GF-D8 (cell line): ENCODE results near the gene AMZ1.
A peak's percentile ranks its signal among the peaks of the same experiment; 100 is the strongest.
"Not testable (repeated sequence)": the region's sequence is repeated elsewhere in the genome, so short reads cannot be mapped to it uniquely, and the experiment has no call there.

ENCODE experiments used
- DNase-seq: peaks from one replicate; lab custom pipeline; 2025; lab: John Stamatoyannopoulos, UW

AMZ1 gene

DNA sequence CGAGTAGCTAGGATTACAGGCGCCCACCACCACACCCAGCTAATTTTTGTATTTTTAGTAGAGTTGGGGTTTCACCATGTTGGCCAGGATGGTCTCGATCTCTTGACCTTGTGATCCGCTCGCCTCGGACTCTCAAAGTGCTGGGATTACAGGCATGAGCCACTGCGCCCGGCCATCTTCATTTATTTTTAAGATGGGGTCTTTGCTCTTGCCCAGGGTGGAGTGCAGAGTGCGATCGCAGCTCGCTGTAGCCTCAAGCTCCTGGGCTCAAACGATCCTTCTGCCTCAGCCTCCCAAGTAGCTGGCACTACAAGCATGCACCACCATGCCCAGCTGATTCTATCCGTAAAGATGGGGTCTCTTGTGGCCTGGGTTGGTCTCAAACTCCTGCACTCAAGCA lies 39.2 kb downstream of the AMZ1 start:
- not testable (repeated sequence) for DNase-seq

- no peak for DNase-seq
Observed at GRCh38 chr7:2728316-2729030, 40.5 kb downstream of the AMZ1 start.

DNA sequence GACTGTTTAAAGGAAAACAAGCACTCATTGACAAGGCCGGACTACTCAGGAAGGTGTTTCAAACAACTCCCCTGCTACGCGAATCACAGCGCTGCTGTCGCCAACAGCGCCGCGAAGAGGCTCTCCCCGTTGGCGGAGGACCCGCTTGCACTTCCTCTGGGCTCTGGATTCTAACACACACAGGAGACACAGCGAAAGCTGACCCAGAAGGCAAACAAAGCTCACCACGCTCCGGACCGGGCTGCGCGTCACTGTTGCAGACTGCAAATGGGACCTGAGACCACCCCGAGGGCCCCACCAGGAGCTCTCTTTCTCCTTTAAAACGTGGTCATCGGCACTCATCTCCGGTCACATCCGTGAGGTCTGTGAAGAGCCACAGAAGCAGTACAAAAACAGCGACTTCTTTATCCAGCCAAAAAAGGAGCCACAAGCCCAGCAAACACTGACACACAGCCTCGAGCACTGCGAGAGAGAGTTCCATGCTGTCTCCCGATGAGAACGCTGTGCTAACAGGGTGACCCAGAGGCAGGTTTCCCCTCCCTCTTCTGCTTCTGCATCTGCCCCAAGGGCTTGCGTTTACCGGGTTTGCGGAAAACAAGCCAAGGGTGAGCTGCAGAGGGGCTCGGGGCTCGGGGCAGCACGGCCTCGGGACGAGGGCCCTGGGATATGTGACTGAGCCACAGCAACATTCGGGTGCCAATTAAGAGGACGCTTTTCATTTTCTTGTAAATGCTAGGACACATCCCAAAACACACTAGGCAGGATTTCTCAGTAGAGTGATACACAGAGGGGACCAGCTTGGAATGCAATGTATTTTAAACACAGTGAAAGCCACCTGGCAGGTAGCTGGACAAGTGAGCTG lies 41.3 kb downstream of the AMZ1 start:
- DNase-seq = no peak

DNA sequence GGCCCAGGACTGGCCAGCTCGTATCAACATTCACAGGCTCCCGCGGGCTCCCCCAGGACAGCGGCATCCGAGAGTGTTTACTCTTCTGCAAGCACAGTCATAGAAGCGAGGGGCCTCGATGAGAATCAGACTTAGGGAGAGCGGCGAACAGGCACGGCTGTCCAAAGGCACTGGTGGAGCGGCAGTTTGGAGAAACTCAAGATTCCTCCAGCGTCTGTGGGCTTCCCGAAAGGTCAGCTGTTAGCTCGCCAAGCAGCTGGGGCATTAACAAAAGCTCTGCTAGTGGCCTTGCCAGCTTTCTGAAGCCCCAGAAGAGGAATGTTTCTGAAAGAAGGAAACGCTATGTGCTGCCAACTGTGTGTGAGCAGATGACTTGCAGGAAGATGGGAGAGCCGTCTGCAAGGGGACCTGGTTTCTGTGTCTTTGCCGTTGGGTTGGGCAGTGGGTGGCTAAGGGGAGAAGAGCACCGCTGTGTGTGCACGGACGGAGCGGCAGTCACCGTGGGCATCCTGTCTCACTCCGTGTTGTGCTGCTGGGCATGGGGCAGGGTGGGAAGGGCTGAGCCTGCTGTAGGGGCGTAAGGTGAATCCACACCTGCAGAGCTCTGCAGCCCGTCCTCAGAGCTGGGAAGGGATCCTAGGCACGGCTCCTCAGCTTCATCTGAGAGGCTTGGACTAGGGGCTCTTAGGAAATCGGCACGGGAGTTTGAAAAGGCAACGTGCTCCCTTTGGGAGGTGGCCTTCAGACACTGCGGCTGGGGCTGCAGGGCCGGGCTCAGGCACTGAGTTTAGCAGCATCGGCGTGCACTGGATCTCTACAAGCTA lies 42.1 kb downstream of the AMZ1 start:
- DNase-seq = no peak

DNA sequence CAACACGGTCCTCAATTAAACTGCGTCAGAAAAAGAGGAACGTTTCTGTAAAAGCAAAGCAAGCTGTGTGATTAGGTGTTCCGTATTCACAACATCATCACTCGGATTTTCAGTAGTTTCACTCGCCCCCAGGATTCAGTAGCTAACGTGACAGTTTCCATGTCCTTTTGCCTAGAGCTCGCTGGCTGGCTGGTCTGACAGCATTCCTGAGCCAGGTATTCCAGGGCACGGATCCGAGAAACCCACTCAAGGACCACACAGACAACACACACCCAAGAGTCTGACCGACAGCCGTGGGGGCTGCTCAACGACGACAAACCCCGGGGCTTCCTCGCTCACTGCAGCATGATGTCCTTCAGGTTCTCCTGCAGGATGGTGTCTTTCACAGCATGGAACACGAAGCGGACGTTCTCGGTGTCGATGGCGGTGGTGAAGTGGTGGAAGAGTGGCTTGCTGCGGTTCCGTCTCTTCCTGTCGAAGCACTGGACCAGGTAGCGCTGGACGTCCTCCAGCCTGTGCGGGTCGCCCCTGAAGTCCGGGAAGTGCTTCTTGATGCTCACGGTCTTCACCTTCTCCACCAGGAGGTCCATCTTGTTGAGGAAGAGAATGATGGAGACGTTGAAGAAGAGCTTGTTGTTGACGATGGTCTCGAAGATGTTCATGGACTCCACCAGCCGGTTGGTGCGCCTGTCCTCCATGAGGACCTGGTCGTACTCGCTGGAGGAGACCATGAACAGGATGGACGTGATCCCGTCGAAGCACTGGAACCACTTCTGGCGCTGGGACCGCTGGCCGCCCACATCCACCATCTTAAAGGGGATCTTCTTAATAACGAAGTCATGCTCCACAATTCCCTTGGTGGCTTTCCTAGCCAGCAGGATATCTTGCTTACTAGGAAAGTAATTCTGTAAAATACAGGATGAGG lies 43.1 kb downstream of the AMZ1 start:
- DNase-seq = no peak

DNA sequence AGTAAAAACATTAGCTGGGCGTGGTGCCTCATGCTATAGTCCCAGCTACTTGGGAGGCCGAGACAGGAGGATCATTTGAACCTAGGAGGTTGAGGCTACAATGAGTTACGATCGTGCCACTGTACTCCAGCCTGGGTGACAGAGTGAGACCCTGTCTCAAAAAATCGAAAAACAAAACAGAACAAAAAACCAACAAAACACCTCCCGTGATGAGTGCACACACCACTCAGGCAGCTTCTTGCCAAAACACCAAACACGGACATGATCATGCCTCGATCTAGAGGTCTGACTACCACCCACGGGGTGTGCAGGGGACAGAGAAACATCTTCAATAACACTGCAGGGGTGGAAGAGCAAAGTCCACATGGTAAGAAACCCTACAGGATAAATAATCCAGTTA lies 44.4 kb downstream of the AMZ1 start:
- DNase-seq = no peak

DNA sequence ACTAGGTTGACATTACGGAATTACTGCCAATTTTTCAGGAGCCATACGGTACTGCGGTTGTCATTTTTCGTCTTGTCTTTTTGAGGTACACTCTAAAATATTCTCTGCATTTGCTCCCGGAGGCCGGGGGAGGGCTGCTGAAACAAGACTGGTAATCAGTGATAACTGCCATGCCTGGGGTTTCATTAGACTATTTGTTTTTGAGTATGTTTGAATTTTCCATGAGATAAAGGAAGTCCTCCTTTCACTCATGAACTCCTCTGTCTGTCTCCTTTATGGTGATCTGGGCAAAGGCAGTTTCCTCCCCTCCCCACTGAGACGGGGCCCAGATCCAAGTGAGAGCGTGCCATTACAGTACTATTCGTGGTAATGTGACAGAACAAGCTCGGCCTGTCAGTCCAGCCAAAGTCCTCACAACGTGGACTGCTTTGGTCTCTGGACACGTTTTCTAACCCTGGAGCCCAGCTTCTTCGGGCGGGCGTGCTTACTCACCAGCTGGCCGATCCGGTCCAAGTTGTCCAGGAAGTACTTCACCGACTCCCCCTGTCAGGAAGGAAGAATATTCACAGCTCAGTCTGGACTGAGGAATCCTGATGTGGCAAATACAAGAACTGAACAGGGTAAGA lies 45.1 kb downstream of the AMZ1 start:
- DNase-seq = peak; percentile 83

DNA sequence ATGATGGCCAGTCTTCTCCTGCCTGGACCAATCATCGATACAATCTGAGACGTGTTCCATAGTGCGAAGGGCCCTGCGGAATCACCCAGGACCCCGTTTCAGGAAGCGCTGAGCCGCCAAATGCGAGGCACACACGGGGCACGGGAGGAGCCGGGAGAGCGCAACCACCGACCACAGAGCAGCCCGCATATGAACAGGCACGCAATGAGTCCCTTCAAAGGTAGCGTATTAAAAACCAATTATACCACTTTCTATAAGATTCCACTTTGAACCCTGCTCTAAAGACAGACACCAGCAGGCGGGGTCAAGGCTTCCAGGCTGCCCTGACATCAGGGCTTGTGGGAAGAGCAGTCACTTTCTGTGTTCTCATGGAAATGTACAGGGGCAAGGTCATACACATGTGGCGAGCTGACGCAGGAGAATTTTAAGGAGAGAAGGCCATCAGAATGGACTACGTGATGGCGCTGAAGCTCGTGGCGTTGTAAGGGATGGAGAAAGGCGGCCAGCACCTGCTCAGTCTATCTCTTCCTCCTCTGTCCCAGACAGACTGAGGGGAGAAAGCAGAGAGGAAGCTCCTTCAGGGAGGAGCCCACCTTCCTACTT lies 46.2 kb downstream of the AMZ1 start:
- DNase-seq = peak; percentile 56

- peak; percentile 100 for DNase-seq
Observed at GRCh38 chr7:2734751-2735571, 47.0 kb downstream of the AMZ1 start.

DNA sequence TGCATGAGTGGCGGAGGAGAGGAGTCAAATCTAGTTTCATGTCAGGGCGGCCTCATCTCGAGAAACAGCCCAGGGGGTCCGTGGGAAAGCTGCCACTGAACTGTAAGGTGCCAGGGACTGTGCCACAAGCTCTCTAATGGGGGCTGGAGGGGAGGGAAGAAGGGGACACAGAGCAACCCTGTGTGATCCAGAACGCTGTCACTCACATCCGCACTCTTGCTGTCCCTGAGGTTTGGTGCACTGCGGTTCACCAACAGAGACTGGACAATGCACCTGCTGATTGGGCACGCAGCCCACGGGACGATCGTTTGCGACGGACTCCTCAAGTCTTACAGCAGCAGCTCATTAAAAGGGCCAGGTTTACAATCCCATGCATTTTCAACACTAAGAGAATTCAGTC lies 47.7 kb downstream of the AMZ1 start:
- peak; percentile 29 for DNase-seq

- no peak for DNase-seq
Observed at GRCh38 chr7:2736411-2736914, 48.5 kb downstream of the AMZ1 start.

DNA sequence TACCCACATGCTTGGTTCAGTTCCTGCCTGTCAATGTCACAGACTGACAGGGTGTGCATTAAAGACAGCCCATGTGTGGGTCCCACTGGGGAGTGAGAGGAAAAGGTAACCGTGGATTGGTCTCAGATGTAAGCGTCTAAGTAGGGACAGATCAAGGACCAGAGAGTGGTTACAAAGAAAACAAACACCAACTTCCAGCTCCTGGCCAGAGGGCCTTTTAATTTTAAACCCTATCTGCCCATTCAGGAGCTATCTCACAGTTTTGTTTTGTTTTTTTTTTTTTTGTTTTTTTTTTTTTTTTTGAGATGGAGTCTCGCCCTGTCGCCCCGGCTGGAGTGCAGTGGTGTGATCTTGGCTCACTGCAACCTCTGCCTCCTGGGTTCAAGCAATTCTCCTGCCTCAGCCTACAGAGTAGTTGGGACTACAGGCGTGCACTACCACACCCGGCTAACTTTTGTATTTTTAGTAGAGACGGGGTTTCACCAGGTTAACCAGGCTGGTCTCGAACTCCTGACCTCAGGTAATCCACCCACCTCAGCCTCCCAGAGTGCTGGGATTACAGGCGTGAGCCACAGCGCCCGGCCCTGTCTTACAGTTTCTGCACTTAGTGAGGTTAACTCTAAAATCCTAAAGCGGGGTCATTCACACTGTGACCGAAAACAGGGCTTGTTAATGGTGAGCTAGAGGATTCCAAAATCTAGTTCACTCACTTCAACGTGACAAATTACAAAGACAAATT lies 49.2 kb downstream of the AMZ1 start:
- not testable (repeated sequence) for DNase-seq

DNA sequence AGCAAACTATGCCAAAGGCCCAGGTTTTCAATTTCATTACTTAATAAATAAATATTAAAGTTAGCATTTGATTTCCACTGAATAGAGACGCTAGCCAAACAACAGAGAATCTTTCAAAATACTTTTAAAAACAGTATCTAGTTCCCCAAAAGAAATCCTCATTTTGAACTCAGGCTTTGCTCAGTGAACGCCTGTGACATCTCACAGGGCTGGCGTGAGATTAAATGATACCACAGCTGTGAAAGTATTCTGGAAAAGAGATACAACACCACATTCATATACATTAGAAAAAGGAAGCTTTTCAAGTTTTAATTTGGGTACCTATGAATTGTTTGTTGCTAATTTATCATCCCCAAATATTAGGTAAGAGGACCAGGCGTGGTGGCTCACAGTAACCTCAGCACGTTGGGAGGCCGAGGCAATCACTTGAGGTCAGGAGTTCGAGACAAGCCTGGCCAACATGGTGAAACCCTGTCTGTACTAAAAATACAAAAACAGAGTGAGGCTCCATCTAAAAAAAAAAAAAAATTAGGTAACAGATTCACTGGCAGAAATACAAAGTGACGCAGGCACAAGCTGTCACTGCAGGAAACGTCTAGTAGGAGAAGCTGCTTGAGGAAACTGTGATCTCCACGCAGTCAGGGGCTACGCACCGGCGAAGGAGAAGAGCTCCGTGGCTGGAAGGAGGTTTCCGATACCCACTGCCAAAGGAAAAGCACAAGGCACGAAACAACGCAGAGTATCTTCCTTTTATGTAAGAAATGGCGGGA lies 50.0 kb downstream of the AMZ1 start:
- DNase-seq = no peak

- DNase-seq = no peak
Observed at GRCh38 chr7:2738766-2739549, 51.0 kb downstream of the AMZ1 start.

DNA sequence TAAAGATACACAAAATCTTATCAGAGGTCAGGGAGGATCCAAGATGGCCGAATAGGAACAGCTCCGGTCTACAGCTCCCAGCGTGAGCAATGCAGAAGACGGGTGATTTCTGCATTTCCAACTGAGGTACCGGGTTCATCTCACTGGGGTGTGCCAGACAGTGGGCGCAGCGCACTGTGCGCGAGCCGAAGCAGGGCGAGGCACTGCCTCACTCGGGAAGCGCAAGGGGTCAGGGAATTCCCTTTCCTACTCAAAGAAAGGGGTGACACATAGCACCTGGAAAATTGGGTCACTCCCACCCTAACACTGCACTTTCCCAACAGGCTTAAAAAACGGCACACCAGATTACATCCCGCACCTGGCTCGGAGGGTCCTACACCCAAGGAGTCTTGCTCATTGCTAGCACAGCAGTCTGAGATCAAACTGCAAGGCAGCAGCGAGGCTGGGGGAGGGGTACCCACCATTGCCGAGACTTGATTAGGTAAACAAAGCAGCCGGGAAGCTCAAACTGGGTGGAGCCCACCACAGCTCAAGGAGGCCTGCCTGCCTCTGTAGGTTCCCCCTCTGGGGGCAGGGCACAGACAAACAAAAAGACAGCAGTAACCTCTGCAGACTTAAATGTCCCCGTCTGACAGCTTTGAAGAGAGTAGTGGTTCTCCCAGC lies 55.7 kb downstream of the AMZ1 start:
- not testable (repeated sequence) for DNase-seq

DNA sequence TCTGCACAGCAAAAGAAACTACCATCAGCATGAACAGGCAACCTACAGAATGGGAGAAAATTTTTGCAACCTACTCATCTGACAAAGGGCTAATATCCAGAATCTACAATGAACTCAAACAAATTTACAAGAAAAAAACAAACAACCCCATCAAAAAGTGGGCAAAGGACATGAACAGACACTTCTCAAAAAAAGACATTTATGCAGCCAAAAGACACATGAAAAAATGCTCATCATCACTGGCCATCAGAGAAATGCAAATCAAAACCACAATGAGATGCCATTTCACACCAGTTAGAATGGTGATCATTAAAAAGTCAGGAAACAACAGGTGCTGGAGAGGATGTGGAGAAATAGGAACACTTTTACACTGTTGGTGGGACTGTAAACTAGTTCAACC lies 60.7 kb downstream of the AMZ1 start:
- not testable (repeated sequence) for DNase-seq

GRCh38 chr7:2750004-2750407 lies 62.0 kb downstream of the AMZ1 start:
- DNase-seq = no peak
